ENCODE data around the gene ENOX1. TPM values are rescaled to one million over a fixed set of nuclear protein-coding genes. Genes with fewer than 3 reads are reported as not detected.

The ENOX1 gene
- total and polyA plus RNA-seq, 2 of the 13 experiments (the other 11 are each of a cell fraction or from before 2014, with no cell fraction given): not detected

DNA sequence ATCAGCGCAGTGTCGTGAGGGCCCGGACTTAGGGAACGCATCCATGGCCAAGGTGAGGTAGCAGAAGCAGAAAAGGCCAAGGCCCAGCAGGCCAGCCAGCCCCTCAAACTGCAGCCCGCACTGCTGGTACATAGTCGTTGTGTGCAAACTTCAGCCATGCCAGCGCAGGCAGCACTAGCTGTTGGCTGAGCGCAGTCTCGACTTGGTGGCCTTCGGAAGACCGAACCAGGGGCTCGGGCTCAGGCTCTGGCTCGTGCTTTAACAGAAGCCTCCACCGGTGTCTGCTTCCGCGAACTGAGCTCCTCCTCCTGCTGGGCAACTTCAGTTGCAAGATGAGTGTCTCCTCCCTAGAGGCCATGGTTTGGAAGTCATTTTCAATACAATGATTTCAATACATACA is 605.9 kb downstream of the ENOX1 start:
- WGBS (ENCODE audit: low lambda C conversion rate): 60% methylated on average over 5 of the region's 16 CpGs
- ATAC-seq (no peak; the same call in 2 of the 3 replicates), FAIRE-seq (no peak), DNase-seq (ENCODE audit: low spot score) (no peak)
- Histone ChIP-seq H2AFZ (ENCODE audit: low read length) (no peak overlapping the region), H3K9me3 (ENCODE audit: low read length) (no peaks in the 10 kb centered on the region), H3K4me2 (ENCODE audit: low read depth, low read length) (no peak overlapping the region), H3K79me2 (ENCODE audit: insufficient read depth, low read length) (no peaks in the 10 kb centered on the region), H3K4me3 (replicated peaks in 1 of 3; ENCODE audit: insufficient read depth in 1 of 3, low read depth in 2 of 3, low read length in 3 of 3) (no peak overlapping the region), H3K27me3 (ENCODE audit: control insufficient read depth in 1 of 2, insufficient read depth in 2 of 2, low read length in 2 of 2) (no peaks in the 10 kb centered on the region), H3K9ac (ENCODE audit: insufficient read depth, low read depth, low read length) (no peak overlapping the region), H4K20me1 (ENCODE audit: insufficient read depth, low read length) (no peaks in the 10 kb centered on the region), H3K36me3 (replicated peaks in 1 of 2; ENCODE audit: control insufficient read depth in 1 of 2, insufficient read depth in 2 of 2, low read length in 2 of 2) (no peaks in the 10 kb centered on the region), H3K4me1 (ENCODE audit: insufficient read depth, low read length) (no peaks in the 10 kb centered on the region), H3K27ac (ENCODE audit: extremely low read length, insufficient read depth, low read length) (no peak overlapping the region)
- ChIA-PET CTCF (ENCODE audit: low intra/inter-chr PET ratio, low total read pairs) (no interaction called here), POLR2A (no interaction called here)
- TF ChIP-seq, protein P1, sequence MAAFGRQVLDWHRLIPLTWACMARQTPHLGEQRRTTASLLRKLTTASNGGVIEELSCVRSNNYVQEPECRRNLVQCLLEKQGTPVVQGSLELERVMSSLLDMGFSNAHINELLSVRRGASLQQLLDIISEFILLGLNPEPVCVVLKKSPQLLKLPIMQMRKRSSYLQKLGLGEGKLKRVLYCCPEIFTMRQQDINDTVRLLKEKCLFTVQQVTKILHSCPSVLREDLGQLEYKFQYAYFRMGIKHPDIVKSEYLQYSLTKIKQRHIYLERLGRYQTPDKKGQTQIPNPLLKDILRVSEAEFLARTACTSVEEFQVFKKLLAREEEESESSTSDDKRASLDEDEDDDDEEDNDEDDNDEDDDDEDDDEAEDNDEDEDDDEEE (CRISPR knock-in tag; IDR thresholded peaks at IDR 0.05): no peak
- TF ChIP-seq, protein P2, sequence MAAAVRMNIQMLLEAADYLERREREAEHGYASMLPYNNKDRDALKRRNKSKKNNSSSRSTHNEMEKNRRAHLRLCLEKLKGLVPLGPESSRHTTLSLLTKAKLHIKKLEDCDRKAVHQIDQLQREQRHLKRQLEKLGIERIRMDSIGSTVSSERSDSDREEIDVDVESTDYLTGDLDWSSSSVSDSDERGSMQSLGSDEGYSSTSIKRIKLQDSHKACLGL (CRISPR knock-in tag; IDR thresholded peaks at IDR 0.05): no peak
- no peak for TF ChIP-seq PHF5A (CRISPR knock-in tag; IDR thresholded peaks at IDR 0.05; ENCODE audit: low read depth, unreplicated experiment)
- TF ChIP-seq, protein P3, sequence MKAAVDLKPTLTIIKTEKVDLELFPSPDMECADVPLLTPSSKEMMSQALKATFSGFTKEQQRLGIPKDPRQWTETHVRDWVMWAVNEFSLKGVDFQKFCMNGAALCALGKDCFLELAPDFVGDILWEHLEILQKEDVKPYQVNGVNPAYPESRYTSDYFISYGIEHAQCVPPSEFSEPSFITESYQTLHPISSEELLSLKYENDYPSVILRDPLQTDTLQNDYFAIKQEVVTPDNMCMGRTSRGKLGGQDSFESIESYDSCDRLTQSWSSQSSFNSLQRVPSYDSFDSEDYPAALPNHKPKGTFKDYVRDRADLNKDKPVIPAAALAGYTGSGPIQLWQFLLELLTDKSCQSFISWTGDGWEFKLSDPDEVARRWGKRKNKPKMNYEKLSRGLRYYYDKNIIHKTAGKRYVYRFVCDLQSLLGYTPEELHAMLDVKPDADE (CRISPR knock-in tag; IDR thresholded peaks at IDR 0.05): no peak
- no peak for TF ChIP-seq POLR2G (IDR thresholded peaks at IDR 0.05; ENCODE audit: low read depth, low read length)
- TF ChIP-seq ZNF331 (CRISPR knock-in tag; IDR thresholded peaks at IDR 0.05): no peak
- no peak for TF ChIP-seq NAIF1 (CRISPR knock-in tag; IDR thresholded peaks at IDR 0.05; ENCODE audit: borderline replicate concordance)
- TF ChIP-seq ZSCAN25 (CRISPR knock-in tag; IDR thresholded peaks at IDR 0.05): no peak
- TF ChIP-seq KMT2A (CRISPR knock-in tag; IDR thresholded peaks at IDR 0.05): no peak
- TF ChIP-seq, protein P4, sequence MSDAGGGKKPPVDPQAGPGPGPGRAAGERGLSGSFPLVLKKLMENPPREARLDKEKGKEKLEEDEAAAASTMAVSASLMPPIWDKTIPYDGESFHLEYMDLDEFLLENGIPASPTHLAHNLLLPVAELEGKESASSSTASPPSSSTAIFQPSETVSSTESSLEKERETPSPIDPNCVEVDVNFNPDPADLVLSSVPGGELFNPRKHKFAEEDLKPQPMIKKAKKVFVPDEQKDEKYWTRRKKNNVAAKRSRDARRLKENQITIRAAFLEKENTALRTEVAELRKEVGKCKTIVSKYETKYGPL (CRISPR knock-in tag; IDR thresholded peaks at IDR 0.05): no peak
- TF ChIP-seq ZFP62 (CRISPR knock-in tag; IDR thresholded peaks at IDR 0.05): no peak
- intact Hi-C loops (cut with micrococcal nuclease; ENCODE audit: unreplicated experiment) (no loop called here), in situ Hi-C loops (cut with HindIII; ENCODE audit: extremely low pct_ligation_motif_present, low pct_unique_long_range_greater_than_20kb) (no loop called here)
- no TSS peak for BruUV-seq (replicated peaks)

Data from HepG2 (cell line).